Heart left ventricle (tissue), 16 donors: ENCODE measurements around the gene MEGF8. TPM values are rescaled to one million over a fixed set of nuclear protein-coding genes. Genes with fewer than 3 reads are reported as not detected.
A peak's percentile ranks its signal among the peaks of the same experiment; 100 is the strongest.

Source experiments
- ATAC-seq, 4 donors: fragments of 200-7000 bp; cut with Tn5 transposase; one replicate each; pipeline ENCODE4 v1.9.1; 2020 to 2022; ENCODE audit warnings: moderate library complexity in 4 of 4, mild to moderate bottlenecking in 3 of 4, moderate number of reproducible peaks in 1 of 4
- DNase-seq, 5 donors: peaks; one replicate each; pipeline ENCODE4 v3.0.0-alpha.2; 2020
- H3K27ac ChIP-seq, 12 donors: fragments of 200-600 bp; sonication (generic) in 4 of 12; one replicate each; pipeline versions ENCODE4 v1.5.0 to v1.8.0; 2016 to 2022; ENCODE audit warnings: mild to moderate bottlenecking in 2 of 12
- H3K27me3 ChIP-seq, 9 donors: fragments of 200-600 bp; sonication (generic) in 2 of 9; one replicate each; pipeline versions ENCODE4 v1.5.1 to v1.8.0; 2016 to 2022; ENCODE audit warnings: mild to moderate bottlenecking in 3 of 9
- H3K36me3 ChIP-seq, 9 donors: fragments of 200-600 bp; sonication (generic) in 2 of 9; one replicate each; pipeline versions ENCODE4 v1.5.0 to v1.8.0; 2018 to 2022; ENCODE audit warnings: mild to moderate bottlenecking in 2 of 9
- H3K4me1 ChIP-seq, 12 donors: fragments of 200-600 bp; sonication (generic) in 4 of 12; one replicate each; pipeline versions ENCODE4 v1.5.0 to v1.8.0; 2016 to 2022; ENCODE audit warnings: mild to moderate bottlenecking in 3 of 12
- H3K4me3 ChIP-seq, 12 donors: fragments of 200-600 bp; sonication (generic) in 4 of 12; one replicate each; pipeline versions ENCODE4 v1.5.0 to v1.8.0; 2017 to 2022; ENCODE audit warnings: mild to moderate bottlenecking in 9 of 12, moderate library complexity in 4 of 12
- H3K9me3 ChIP-seq, 12 donors: fragments of 200-600 bp; sonication (generic) in 4 of 12; one replicate each; pipeline versions ENCODE4 v1.5.0 to v1.8.0; 2016 to 2022; ENCODE audit warnings: mild to moderate bottlenecking in 1 of 12
- POLR2A ChIP-seq, 2 donors: fragments of 450-650 bp; IDR thresholded peaks; one replicate each; pipeline ENCODE4 v1.6.1; 2017; ENCODE audit warnings: antibody characterized with exemption in 2 of 2, mild to moderate bottlenecking in 2 of 2, moderate library complexity in 2 of 2
- WGBS, 4 donors: extraction: QIAGEN DNeasy Blood & Tissue Kit in 2 of 4; methylation state at CpG; one replicate each; pipeline versions ENCODE4 v1.1.5 to v1.1.7; 2013 to 2018; 5-methylcytosine and 5-hydroxymethylcytosine counted together
- intact Hi-C, 10 donors: fragments of 100-400 bp; cut with DNase I; formaldehyde crosslinking; loops; one replicate each; pipeline versions ENCODE4 v1.11.1 to v1.14.2; 2022
- polyA plus RNA-seq, 2 donors: library from polyadenylated mRNA; stranded (reverse); fragments of 200-250 nt; gene quantifications; one replicate each; pipeline ENCODE4 v1.2.3, GENCODE V29; 2013
- total RNA-seq, 9 donors: library from RNA; depleted of rRNA in 2 of 9; stranded (reverse); fragments of >200 nt in 2 of 9; fragmentation: NEBNext Ultra II Directional in 3 of 9; extraction: Animal tissue kit (Norgen Biotek cat#: 25700) in 3 of 9; gene quantifications; one replicate each; pipeline versions ENCODE4 v1.1.0 to v1.2.4, GENCODE V29; 2016 to 2023
- TF ChIP-seq, protein P1 (sequence below), 12 donors: fragments of 200-600 bp; sonication (generic) in 4 of 12; IDR thresholded peaks; one replicate each; pipeline versions ENCODE4 v1.5.0 to v1.8.0; 2018 to 2022; ENCODE audit warnings: antibody characterized with exemption in 12 of 12, mild to moderate bottlenecking in 5 of 12
- donor health status: ischemic (EF 13 %, LVEDD 7.1; RV severe dilation, severe dysfunction).
- donor health status: healthy with polysubstance abuse.
- donor health status: DM: no; HTN: yes; CAD: no.
- donor health status: DM: no; HTN: no; CAD: no.
- donor health status: ischemic (EF 25% LVEDD 6.9; RV normal size, moderate dysfunction).
- donor health status: ischemic (EF 25% LVEDD 5.7; RV mildly dilated, moderate dysfunction).
- donor health status: healthy.
- donor health status: DM: yes; HTN: yes; CAD: no.
- donor health status: ischemic (EF 35%, LVEDD 5.7; RV mildly dilated, moderate dysfunction).
- donor health status: nonischemic (EF 11% LVEDD 7.7; RV severe dilation, severe dysfunction).
- donor health status: DM: yes; HTN: yes; CAD: no.
- donor health status: PGD.
- donor health status: ischemic (EF 29% LVEDD 5.4; RV normal size, mild dysfunction).
- donor health status: nonischemic (EF 23%, LVEDD 6.1; RV moderate dilation, normal function).

The MEGF8 gene
- total and polyA plus RNA-seq, 11 donors: 22.8 to 50.4 (median 32.8) TPM

DNA sequence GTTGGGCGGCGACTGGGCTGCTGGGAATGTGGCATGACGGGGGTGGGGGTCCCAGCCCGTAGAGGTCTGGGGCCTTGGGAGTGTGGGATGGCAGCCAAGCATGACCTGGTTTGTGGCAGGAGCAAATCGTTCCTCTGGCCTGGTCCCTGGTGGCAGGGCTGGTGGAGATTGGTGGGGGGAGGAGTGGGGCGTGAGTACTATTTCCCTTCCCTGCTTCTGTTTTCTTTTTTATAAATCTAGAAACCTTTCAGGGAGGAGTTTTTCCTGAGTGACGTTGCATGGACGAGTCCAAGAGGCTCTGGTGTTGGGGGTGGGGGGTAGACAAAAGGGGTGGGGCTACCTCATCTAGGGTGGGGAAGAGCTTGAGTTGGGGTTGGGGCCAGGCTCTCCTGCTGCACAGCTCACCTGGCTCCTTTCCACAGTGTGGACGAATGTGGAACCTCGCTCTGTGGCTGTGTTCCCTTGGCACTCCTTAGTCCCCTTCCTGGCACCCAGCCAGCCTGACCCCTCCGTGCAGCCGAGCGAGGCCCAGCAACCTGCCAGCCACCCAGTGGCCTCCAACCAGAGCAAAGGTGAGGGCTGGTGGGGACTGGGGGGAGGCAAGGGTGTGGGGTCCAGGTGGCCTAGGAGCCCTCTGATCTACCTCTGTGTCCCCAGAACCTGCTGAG lies 39.0 kb upstream of the MEGF8 start:
- Histone ChIP-seq H3K4me1 (peaks cover 12 to 48% (median 44%) of the 10 kb centered on the region in 12 donors), H3K27ac (peak overlapping the region in 11 of 12 donors; percentile 59 to 97 (median 77)), H3K4me3 (peak overlapping the region in 8 of 12 donors; percentile 60 to 89 (median 66)), H3K36me3 (peaks cover 0 to 48% (median 47%) of the 10 kb centered on the region in 9 donors), H3K27me3 (no peaks in the 10 kb centered on the region), H3K9me3 (no peaks in the 10 kb centered on the region)
- DNase-seq: peak in 3 of 5 donors; percentile 62 to 72 (median 71)
- ATAC-seq: peak in 1 of 4 donors; percentile 1
- intact Hi-C loops: loop anchor here in 2 of 10 donors (5.0 kb wide), 2 partner anchors 36 to 39 kb away; no protein-coding TSS in a partner anchor
- no peak for TF ChIP-seq POLR2A (IDR thresholded peaks at IDR 0.05)
- TF ChIP-seq, protein P1, sequence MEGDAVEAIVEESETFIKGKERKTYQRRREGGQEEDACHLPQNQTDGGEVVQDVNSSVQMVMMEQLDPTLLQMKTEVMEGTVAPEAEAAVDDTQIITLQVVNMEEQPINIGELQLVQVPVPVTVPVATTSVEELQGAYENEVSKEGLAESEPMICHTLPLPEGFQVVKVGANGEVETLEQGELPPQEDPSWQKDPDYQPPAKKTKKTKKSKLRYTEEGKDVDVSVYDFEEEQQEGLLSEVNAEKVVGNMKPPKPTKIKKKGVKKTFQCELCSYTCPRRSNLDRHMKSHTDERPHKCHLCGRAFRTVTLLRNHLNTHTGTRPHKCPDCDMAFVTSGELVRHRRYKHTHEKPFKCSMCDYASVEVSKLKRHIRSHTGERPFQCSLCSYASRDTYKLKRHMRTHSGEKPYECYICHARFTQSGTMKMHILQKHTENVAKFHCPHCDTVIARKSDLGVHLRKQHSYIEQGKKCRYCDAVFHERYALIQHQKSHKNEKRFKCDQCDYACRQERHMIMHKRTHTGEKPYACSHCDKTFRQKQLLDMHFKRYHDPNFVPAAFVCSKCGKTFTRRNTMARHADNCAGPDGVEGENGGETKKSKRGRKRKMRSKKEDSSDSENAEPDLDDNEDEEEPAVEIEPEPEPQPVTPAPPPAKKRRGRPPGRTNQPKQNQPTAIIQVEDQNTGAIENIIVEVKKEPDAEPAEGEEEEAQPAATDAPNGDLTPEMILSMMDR (IDR thresholded peaks at IDR 0.05): no peak
- WGBS, 4 donors: 12 to 20% (median 16%) methylated on average over 12 to 13 of the region's 13 CpGs

DNA sequence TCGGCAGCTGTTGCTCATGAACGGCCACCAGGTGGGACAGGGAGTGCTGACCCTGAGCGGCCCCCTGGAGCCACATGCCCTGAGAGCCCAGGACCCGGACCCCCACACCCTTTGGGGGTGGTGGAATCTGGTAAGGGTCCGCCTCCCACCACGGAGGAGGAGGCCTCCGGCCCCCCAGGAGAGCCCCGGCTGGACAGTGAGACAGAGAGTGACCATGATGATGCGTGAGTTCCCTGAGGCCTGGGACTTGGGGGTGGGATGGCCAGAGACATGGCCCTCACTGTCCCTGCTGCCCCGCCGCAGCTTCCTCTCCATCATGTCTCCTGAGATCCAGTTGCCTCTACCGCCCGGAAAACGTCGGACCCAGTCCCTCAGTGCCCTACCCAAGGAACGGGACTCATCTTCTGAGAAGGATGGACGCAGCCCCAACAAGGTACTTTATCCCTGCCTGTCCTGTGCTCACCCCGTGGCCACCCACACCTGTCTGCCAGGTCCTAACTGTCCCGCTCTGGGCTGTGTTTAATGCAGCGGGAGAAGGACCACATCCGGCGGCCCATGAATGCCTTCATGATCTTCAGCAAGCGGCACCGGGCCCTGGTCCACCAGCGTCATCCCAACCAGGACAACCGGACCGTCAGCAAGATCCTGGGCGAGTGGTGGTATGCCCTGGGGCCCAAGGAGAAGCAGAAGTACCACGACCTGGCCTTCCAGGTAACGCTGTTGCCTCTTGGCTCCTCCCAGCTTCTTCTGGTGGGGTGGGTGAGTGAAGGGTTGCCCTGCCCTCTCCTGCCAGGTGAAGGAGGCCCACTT lies 38.2 kb upstream of the MEGF8 start:
- Histone ChIP-seq H3K4me3 (peak overlapping the region in 1 of 12 donors; percentile 26), H3K9me3 (no peaks in the 10 kb centered on the region), H3K4me1 (peaks cover 12 to 40% (median 37%) of the 10 kb centered on the region in 12 donors), H3K36me3 (peaks cover 0 to 56% (median 54%) of the 10 kb centered on the region in 9 donors), H3K27ac (peak overlapping the region in 11 of 12 donors; percentile 41 to 97 (median 77)), H3K27me3 (no peaks in the 10 kb centered on the region)
- ATAC-seq (no peak), DNase-seq (peak in 1 of 5 donors; percentile 30)
- intact Hi-C loops: loop anchor here in 2 of 10 donors (5.0 kb wide), 2 partner anchors 35 to 40 kb away; no protein-coding TSS in a partner anchor
- whole genome bisulfite sequencing, 4 donors: 90 to 94% (median 92%) methylated on average over 18 to 30 of the region's 30 CpGs
- TF ChIP-seq POLR2A (IDR thresholded peaks at IDR 0.05): no peak
- TF ChIP-seq, protein P1 (IDR thresholded peaks at IDR 0.05): no peak

DNA sequence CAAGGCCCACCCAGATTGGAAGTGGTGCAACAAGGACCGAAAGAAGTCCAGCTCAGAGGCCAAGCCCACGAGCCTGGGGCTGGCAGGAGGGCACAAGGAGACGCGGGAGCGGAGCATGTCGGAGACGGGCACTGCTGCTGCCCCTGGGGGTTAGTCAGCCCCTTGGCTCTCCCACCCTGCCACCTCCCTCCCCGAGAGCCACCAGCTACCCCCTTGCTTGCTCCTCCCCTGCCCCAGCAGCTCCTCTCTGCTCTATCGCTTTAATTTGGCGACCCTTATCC lies 37.7 kb upstream of the MEGF8 start:
- Histone ChIP-seq H3K9me3 (no peaks in the 10 kb centered on the region), H3K4me1 (peaks cover 12 to 35% (median 32%) of the 10 kb centered on the region in 12 donors), H3K27ac (no peak overlapping the region), H3K27me3 (no peaks in the 10 kb centered on the region), H3K36me3 (peaks cover 0 to 61% (median 59%) of the 10 kb centered on the region in 9 donors), H3K4me3 (no peak overlapping the region)
- DNase-seq: no peak
- TF ChIP-seq, protein P1 (IDR thresholded peaks at IDR 0.05): no peak
- no peak for TF ChIP-seq POLR2A (IDR thresholded peaks at IDR 0.05)
- no peak for ATAC-seq
- intact Hi-C loops: loop anchor here in 2 of 10 donors (5.0 kb wide), 2 partner anchors 35 to 40 kb away; no protein-coding TSS in a partner anchor
- WGBS, 4 donors: 93 to 97% (median 95%) methylated on average over 10 of the region's 10 CpGs

DNA sequence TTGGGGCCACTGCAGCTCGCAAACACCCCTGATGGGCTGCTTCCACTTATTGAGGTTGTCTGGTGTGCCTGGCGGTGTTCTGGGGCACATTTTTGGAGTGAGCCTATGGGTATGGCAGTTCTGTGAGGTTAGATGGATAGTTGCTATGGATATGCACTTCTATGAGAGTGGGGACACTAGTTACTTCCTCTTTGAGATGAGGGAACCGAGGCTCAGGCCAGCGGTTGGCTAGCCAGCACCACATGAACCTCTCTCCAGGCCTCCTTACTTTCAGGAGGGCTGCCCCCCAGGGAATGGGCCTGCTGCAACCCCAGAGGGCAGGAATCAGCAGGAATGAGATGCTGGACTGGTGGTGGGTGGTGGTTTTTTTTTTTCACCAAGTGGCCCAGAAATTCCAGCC lies 37.0 kb upstream of the MEGF8 start:
- WGBS, 4 donors: 88 to 98% (median 91%) methylated on average over 4 of the region's 4 CpGs
- ATAC-seq (no peak), DNase-seq (no peak)
- intact Hi-C loops: loop anchor here in 2 of 10 donors (5.0 kb wide), 2 partner anchors 34 to 41 kb away; no protein-coding TSS in a partner anchor
- H3K27me3 ChIP-seq: no peaks in the 10 kb centered on the region
- H3K9me3 ChIP-seq: no peaks in the 10 kb centered on the region
- peaks cover 8 to 29% (median 26%) of the 10 kb centered on the region in 12 donors for H3K4me1 ChIP-seq
- H3K36me3 ChIP-seq: peaks cover 0 to 67% (median 65%) of the 10 kb centered on the region in 9 donors
- H3K27ac ChIP-seq: no peak overlapping the region
- H3K4me3 ChIP-seq: no peak overlapping the region
- TF ChIP-seq, protein P1 (IDR thresholded peaks at IDR 0.05): no peak
- no peak for TF ChIP-seq POLR2A (IDR thresholded peaks at IDR 0.05)
